ENCODE data around the gene CPXM2. TPM values are rescaled to one million over a fixed set of nuclear protein-coding genes. Genes with fewer than 3 reads are reported as not detected.

CPXM2 gene
- total and polyA plus RNA-seq, 10 of the 15 experiments (the other 5 are each of a cell fraction or from before 2014, with no cell fraction given): 0.08 to 1.1 (median 0.58) TPM

DNA sequence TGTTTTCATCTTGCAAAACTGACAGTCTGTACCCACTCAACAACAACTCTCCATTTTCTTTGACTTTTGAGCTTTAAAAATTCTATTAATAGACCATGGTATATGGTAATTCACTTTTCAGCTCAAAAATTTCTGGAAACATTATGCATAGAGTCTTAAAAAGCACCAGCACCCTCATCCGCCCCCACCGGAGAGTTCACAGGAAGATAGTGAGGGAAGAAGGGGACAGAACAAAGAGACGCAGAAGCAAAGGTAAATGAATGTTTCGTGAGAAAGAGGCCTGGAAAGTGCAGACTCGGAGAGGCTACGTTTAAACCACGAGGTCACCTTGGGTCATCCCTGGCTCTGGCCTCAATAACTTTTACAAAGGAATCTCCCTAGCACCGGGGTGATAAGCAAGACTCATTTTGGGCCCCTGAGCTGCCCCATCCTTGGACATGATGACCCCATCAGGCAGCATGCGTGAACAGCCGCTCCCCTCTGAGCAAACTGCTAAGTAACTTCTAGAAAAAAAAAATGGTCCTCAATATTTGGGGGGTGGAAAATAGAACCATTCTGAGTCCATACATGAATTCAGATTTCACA is 96.3 kb downstream of the CPXM2 start:
- ChIA-PET CTCF (interaction anchor here (3.4 kb wide), 1 partner anchor 10 kb away, joined by 10 read pairs; no protein-coding TSS in a partner anchor), RAD21 (ENCODE audit: unreplicated experiment) (interaction anchor here (1.0 kb wide), 1 partner anchor 118 kb away, joined by 3 read pairs; no protein-coding TSS in a partner anchor), SMC1A (ENCODE audit: uncharacterized antibody, unreplicated experiment) (interaction anchor here (0.9 to 2.2 kb wide), 4 partner anchors 8 to 16 kb away, joined by 3 to 5 read pairs (median 4); no protein-coding TSS in a partner anchor), POLR2A (no interaction called here)
- in situ Hi-C loops (cut with MboI): no loop called here
- ATAC-seq: no peak
- Histone ChIP-seq H3K9ac (ENCODE audit: control insufficient read depth, insufficient read depth, low read length) (no peak overlapping the region), H3K27me3 (replicated peaks in 1 of 2; ENCODE audit: control insufficient read depth in 2 of 2, insufficient read depth in 2 of 2, low read length in 1 of 2) (peaks cover 0 to 4% of the 10 kb centered on the region in 2 experiments; a peak in 2 of 4 replicates), H3K9me3 (replicated peaks; ENCODE audit: control insufficient read depth, insufficient read depth, low read length) (no peaks in the 10 kb centered on the region), H3K4me2 (ENCODE audit: control insufficient read depth, insufficient read depth) (no peak overlapping the region), H3K36me3 (ENCODE audit: control insufficient read depth in 2 of 2, insufficient read depth in 2 of 2, low read length in 1 of 2) (no peaks in the 10 kb centered on the region), H3K4me3 (no peak overlapping the region), H3K4me1 (ENCODE audit: control insufficient read depth, insufficient read depth, low read length) (no peaks in the 10 kb centered on the region), H3K27ac (ENCODE audit: control insufficient read depth, insufficient read depth) (no peak overlapping the region), H4K20me1 (ENCODE audit: control insufficient read depth, insufficient read depth) (no peaks in the 10 kb centered on the region), H2AFZ (ENCODE audit: control insufficient read depth, low read depth, low read length) (no peak overlapping the region), H3K79me2 (ENCODE audit: control insufficient read depth, insufficient read depth, low read length) (no peaks in the 10 kb centered on the region)
- 21% methylated on average over 10 of the region's 10 CpGs for WGBS (ENCODE audit: insufficient coverage, insufficient replicate concordance, low lambda C conversion rate, missing lambda C conversion rate)
- no peak for DNase-seq (ENCODE audit: low read depth, low spot score)
- intact Hi-C loops (cut with micrococcal nuclease; ENCODE audit: unreplicated experiment): no loop called here
- no TSS peak for BruUV-seq (replicated peaks)
- FAIRE-seq: no peak
- no peak for TF ChIP-seq SIX5 (IDR thresholded peaks at IDR 0.05; ENCODE audit: low read depth, low read length, severe bottlenecking)
- no peak for TF ChIP-seq CEBPZ (IDR thresholded peaks at IDR 0.05; ENCODE audit: low read depth, low read length)
- no peak for TF ChIP-seq POLR2AphosphoS5 (IDR thresholded peaks at IDR 0.05; ENCODE audit: low read length)
- no peak for TF ChIP-seq JUND (IDR thresholded peaks at IDR 0.05; ENCODE audit: low read depth, low read length)
- no peak for TF ChIP-seq NFYA (IDR thresholded peaks at IDR 0.05; ENCODE audit: borderline replicate concordance, low read depth, low read length)
- TF ChIP-seq TCF3 (IDR thresholded peaks at IDR 0.05; ENCODE audit: borderline replicate concordance, insufficient read depth, low read depth, low read length): no peak
- no peak for TF ChIP-seq ESRRA (IDR thresholded peaks at IDR 0.05; ENCODE audit: low read length)
- no peak for TF ChIP-seq KDM1A (IDR thresholded peaks at IDR 0.05; ENCODE audit: borderline replicate concordance)
- no peak for TF ChIP-seq CTCF (IDR thresholded peaks at IDR 0.05 in 2 of 3, conservative IDR thresholded peaks at IDR 0.05 in 1 of 3; ENCODE audit: control insufficient read depth in 2 of 3, extremely low read depth in 1 of 3, insufficient read depth in 1 of 3, low read depth in 3 of 3, low read length in 3 of 3)
- TF ChIP-seq ZNF384 (IDR thresholded peaks at IDR 0.05; ENCODE audit: borderline replicate concordance, low read depth, low read length): no peak
- TF ChIP-seq, protein P1, sequence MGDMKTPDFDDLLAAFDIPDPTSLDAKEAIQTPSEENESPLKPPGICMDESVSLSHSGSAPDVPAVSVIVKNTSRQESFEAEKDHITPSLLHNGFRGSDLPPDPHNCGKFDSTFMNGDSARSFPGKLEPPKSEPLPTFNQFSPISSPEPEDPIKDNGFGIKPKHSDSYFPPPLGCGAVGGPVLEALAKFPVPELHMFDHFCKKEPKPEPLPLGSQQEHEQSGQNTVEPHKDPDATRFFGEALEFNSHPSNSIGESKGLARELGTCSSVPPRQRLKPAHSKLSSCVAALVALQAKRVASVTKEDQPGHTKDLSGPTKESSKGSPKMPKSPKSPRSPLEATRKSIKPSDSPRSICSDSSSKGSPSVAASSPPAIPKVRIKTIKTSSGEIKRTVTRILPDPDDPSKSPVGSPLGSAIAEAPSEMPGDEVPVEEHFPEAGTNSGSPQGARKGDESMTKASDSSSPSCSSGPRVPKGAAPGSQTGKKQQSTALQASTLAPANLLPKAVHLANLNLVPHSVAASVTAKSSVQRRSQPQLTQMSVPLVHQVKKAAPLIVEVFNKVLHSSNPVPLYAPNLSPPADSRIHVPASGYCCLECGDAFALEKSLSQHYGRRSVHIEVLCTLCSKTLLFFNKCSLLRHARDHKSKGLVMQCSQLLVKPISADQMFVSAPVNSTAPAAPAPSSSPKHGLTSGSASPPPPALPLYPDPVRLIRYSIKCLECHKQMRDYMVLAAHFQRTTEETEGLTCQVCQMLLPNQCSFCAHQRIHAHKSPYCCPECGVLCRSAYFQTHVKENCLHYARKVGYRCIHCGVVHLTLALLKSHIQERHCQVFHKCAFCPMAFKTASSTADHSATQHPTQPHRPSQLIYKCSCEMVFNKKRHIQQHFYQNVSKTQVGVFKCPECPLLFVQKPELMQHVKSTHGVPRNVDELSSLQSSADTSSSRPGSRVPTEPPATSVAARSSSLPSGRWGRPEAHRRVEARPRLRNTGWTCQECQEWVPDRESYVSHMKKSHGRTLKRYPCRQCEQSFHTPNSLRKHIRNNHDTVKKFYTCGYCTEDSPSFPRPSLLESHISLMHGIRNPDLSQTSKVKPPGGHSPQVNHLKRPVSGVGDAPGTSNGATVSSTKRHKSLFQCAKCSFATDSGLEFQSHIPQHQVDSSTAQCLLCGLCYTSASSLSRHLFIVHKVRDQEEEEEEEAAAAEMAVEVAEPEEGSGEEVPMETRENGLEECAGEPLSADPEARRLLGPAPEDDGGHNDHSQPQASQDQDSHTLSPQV (IDR thresholded peaks at IDR 0.05): no peak
- no peak for TF ChIP-seq HDAC6 (IDR thresholded peaks at IDR 0.05; ENCODE audit: unreplicated experiment)
